Hair follicle dermal papilla cell (primary cell): ENCODE measurements around the gene DNAJB11. TPM values are rescaled to one million over a fixed set of nuclear protein-coding genes. Genes with fewer than 3 reads are reported as not detected.

Experiments used
- small RNA-seq: library from RNA; depleted of rRNA; stranded (forward); fragments of <200 nt; gene quantifications from one replicate; pipeline ENCODE3, GENCODE V24; 2012
- total RNA-seq: library from RNA; depleted of rRNA; stranded (reverse); fragments of >200 nt; gene quantifications from 2 replicates; pipeline ENCODE4 v1.2.3, GENCODE V29; 2012

Gene DNAJB11
- 31.6 and 32.9 TPM in 2 replicates for total RNA-seq

DNA sequence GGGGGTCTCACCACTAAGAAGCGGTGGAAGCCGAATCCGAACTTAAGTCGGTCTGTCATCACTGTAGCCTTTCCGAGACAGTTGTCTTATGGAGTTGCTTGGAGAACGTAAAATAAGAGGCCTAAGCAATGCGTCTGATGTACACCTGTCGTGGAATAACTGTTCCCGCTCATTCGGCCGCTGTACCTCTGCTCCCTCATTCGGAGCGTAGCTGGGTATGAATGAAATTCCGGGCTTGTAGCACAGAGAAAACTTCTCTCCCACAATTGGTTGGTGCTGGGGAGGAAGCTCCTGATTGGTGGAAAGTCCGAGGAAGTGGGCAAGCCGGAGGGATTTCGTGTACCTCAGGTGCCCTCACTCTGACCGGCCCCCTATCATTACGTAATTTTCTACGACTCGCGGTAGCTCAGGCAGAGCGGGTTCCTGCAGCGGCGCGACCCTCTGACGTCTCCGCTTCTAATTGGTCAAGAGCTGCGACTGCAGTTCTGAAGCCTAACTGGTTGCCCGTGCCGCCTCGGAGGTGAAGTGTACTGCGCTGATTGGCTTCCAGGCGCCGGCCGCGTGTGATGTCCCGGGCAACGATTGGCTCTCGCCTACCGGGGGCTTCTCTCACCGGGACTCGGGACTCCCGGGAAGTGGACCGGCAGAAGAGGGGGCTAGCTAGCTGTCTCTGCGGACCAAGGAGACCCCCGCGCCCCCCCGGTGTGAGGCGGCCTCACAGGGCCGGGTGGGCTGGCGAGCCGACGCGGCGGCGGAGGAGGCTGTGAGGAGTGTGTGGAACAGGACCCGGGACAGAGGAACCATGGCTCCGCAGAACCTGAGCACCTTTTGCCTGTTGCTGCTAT lies at the start of gene DNAJB11:
DNAJB11 (plus strand) TSS at position 625 of the 845 bp plus-strand sequence; CDS start at position 803, 178 bp downstream.

DNA sequence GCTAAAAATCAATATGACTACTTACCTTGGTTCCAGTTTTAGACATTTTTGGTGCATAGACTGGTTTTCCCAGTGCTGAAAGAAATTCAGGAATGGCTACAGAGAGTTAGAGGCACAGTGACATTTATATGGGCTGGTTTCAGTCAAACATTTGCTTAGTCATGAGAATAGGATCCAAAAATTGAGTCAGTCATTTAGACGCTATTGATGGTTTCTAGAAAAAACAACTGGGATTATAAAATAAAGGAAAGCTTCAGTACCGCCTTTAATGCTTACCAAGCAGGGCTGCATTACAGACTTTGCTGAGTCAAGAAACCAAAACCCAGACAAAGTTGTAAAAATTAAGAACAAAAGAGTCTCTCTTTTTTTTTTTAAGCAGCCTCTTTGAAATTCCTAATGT lies 26.2 kb upstream of the DNAJB11 start, which contains the start of gene CRYGS:
CRYGS (minus strand) TSS at position 100 of the 400 bp plus-strand sequence; CDS start at position 46, 54 bp downstream.

DNA sequence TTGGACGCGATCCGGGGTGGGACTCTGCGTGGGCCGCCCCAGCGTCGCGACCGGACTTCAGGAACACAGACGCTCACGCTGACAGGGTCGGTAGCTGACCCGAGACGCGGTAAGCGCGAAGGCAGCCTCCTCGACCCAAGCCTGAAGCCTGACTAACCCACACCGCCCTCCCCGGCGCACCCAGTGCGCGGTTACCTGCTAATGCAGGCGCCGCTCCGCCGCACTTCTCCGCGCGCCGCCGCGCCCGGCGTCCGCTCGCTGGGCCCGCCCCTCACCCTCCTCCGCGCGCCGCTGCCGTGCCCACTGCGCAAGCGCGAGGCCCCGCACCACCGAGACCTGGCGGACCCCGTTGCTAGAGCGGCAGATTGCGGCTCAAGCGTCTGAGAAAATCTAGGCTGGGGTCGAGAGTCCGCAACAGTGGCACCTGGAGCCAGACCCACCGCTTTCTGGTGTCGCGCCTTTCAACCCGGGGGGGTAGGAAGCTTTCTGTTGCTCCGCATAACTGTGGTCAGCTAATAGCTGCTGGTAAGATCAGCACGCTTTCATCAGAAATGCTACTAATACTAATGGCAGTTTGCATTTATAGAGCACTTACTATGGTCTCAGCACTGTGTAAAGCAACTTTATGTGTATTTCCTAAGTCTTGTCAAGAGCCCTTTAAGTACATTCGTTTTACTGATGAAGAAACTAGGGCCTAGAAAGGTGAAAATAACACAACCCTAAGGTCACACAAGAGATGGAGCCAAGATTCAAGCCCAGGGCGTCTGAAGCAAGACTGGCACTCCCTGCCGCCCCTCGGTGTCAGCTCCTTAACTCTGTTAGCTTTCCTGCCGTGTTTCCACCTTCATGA lies 3.2 kb upstream of the DNAJB11 start, which contains the start of gene TBCCD1:
TBCCD1 (minus strand) TSS at position 268 of the 850 bp plus-strand sequence. CDS start 3,010 bp downstream, outside the sequence.

DNA sequence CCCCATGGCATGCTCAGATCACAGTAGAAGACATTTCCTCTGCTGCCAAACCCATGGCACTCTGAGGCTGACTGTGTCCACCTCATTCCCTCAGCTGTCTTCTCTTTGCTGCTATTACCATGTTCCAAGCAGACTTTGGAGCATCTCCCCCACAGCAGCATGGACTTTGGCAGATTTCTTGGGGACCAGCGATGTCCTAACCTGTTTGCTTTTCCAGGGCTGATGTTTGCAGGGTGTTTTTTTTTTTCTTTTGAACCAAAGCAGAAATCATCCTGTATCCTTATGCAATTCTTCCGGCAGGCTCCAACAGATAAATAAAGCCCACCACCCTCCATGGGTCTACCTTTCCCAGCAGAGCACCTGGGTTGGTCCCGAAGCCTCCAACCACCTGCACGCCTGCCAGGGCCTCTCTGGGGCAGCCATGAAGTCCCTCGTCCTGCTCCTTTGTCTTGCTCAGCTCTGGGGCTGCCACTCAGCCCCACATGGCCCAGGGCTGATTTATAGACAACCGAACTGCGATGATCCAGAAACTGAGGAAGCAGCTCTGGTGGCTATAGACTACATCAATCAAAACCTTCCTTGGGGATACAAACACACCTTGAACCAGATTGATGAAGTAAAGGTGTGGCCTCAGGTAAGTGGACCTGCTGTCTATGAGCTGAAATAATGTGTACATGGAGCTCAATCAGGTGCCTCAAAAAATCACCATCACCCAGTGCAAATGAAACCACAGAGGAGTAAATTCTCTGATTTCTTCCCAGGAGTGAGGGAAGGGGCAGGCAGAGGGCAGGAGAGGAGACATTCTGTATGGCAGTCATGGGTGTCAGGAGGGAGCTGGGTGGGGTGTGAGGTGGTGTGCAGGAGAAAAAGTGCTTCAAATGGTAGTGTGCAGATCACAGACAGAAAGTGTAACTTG lies 42.5 kb downstream of the DNAJB11 start, which contains the start of gene AHSG:
AHSG (plus strand) TSS at position 340 of the 916 bp plus-strand sequence; CDS start at position 422, 82 bp downstream.

Small RNA genes within 50 kb of the gene (small RNA-seq; reads per million reads assigned to genes)
- not detected for gene RF00017

Other genes with a start within 250 kb of the DNAJB11 start
- gene DGKG, start 208.5 kb upstream of the DNAJB11 start, total RNA-seq = under 0.01 and 0.24 TPM in 2 replicates
- gene CRYGS, start 26.3 kb upstream of the DNAJB11 start, total RNA-seq = 0.65 and 0.85 TPM in 2 replicates
- gene TBCCD1, start 3.4 kb upstream of the DNAJB11 start, total RNA-seq = 15.7 and 22.6 TPM in 2 replicates
- not detected in 2 replicates for gene AHSG, start 42.3 kb downstream of the DNAJB11 start, total RNA-seq
- gene FETUB, start 69.7 kb downstream of the DNAJB11 start, total RNA-seq = not detected in 2 replicates
- not detected in 2 replicates for gene HRG, start 95.3 kb downstream of the DNAJB11 start, total RNA-seq
- not detected in 2 replicates for gene KNG1, start 146.6 kb downstream of the DNAJB11 start, total RNA-seq
- gene EIF4A2, start 212.9 kb downstream of the DNAJB11 start, total RNA-seq = 383 and 424 TPM in 2 replicates
- 3.6 and 6.5 TPM in 2 replicates for gene RFC4, start 235.8 kb downstream of the DNAJB11 start, total RNA-seq